Mesenchymal stem cell (in vitro differentiated cells and primary cell): Measurements from ENCODE around the gene USP30.

Experiments
- DNase-seq: peaks from one replicate; pipeline ENCODE4 v3.0.0-alpha.2; 2013
- H2AFZ ChIP-seq: one replicate; pipeline ENCODE4 v1.6.1; 2013; ENCODE audit warnings: low read depth, mild to moderate bottlenecking, control low read depth, inconsistent platforms, low read length, moderate library complexity
- H2AK5ac ChIP-seq: 2 replicates; pipeline ENCODE4 v1.6.1; 2013; ENCODE audit warnings: low read length, moderate library complexity, mild to moderate bottlenecking, inconsistent platforms; ENCODE audit not compliant: severe bottlenecking
- H2BK120ac ChIP-seq: one replicate; pipeline ENCODE4 v1.6.1; 2013; ENCODE audit warnings: low read depth, mild to moderate bottlenecking, inconsistent platforms, low read length, moderate library complexity
- H2BK12ac ChIP-seq, 2 experiments: one replicate each; pipeline ENCODE4 v1.6.1; 2013; ENCODE audit warnings: inconsistent platforms in 2 of 2, low read length in 2 of 2, mild to moderate bottlenecking in 2 of 2, moderate library complexity in 2 of 2, control low read depth in 1 of 2
- H2BK15ac ChIP-seq: one replicate; pipeline ENCODE4 v1.6.1; 2013; ENCODE audit warnings: mild to moderate bottlenecking, low read depth, inconsistent platforms; ENCODE audit not compliant: poor library complexity, severe bottlenecking
- H2BK5ac ChIP-seq: 2 replicates; pipeline ENCODE4 v1.6.1; 2013; ENCODE audit warnings: low read depth, mild to moderate bottlenecking, low read length, control low read depth, inconsistent platforms; ENCODE audit not compliant: poor library complexity, severe bottlenecking
- H3K14ac ChIP-seq, 2 experiments: one replicate each; pipeline ENCODE4 v1.6.1; 2013; ENCODE audit warnings: inconsistent platforms in 2 of 2, low read length in 2 of 2, control low read depth in 1 of 2, mild to moderate bottlenecking in 1 of 2, moderate library complexity in 1 of 2
- H3K18ac ChIP-seq, 2 experiments: one replicate each; pipeline ENCODE4 v1.6.1; 2013; ENCODE audit warnings: inconsistent platforms in 2 of 2, low read length in 2 of 2, control low read depth in 1 of 2, low read depth in 1 of 2, mild to moderate bottlenecking in 1 of 2
- H3K23ac ChIP-seq, 2 experiments: one replicate each; pipeline ENCODE4 v1.6.1; 2013; ENCODE audit warnings: inconsistent platforms in 2 of 2, low read length in 2 of 2, mild to moderate bottlenecking in 2 of 2, moderate library complexity in 2 of 2, control low read depth in 1 of 2
- H3K27ac ChIP-seq: 2 replicates; pipeline ENCODE4 v1.5.1; 2013; ENCODE audit warnings: mild to moderate bottlenecking, moderate library complexity, low read length, control low read depth, inconsistent platforms; ENCODE audit not compliant: poor library complexity, severe bottlenecking
- H3K27me3 ChIP-seq, 2 experiments: 2 replicates each; pipeline versions ENCODE4 v1.6.1 to v1.7.0; 2013; ENCODE audit warnings: low read length in 2 of 2, mild to moderate bottlenecking in 2 of 2, moderate library complexity in 2 of 2, control low read depth in 1 of 2, inconsistent platforms in 1 of 2; ENCODE audit not compliant: control insufficient read depth in 1 of 2, insufficient read depth in 1 of 2
- H3K36me3 ChIP-seq, 2 experiments: 2 replicates each; pipeline versions ENCODE4 v1.6.1 to v1.7.0; 2013; ENCODE audit warnings: low read length in 2 of 2, control low read depth in 1 of 2, inconsistent platforms in 1 of 2, low read depth in 1 of 2, mild to moderate bottlenecking in 1 of 2; ENCODE audit not compliant: insufficient read depth in 2 of 2, control insufficient read depth in 1 of 2
- H3K4ac ChIP-seq, 2 experiments: one replicate each; pipeline ENCODE4 v1.6.1; 2013; ENCODE audit warnings: inconsistent platforms in 2 of 2, low read length in 2 of 2, mild to moderate bottlenecking in 2 of 2, moderate library complexity in 2 of 2, control low read depth in 1 of 2, low read depth in 1 of 2
- H3K4me1 ChIP-seq: 2 replicates; pipeline ENCODE4 v1.6.1; 2013; ENCODE audit warnings: low read depth, low read length, control low read depth; ENCODE audit not compliant: control insufficient read depth, insufficient read depth
- H3K4me2 ChIP-seq: 2 replicates; pipeline ENCODE4 v1.6.1; 2013; ENCODE audit warnings: low read length, mild to moderate bottlenecking, inconsistent platforms; ENCODE audit not compliant: poor library complexity, severe bottlenecking
- H3K4me3 ChIP-seq, 2 experiments: 2 replicates each; pipeline versions ENCODE4 v1.5.1 to v1.7.0; 2013; ENCODE audit warnings: low read length in 2 of 2, mild to moderate bottlenecking in 2 of 2, control low read depth in 1 of 2, low read depth in 1 of 2; ENCODE audit not compliant: insufficient read depth in 1 of 2
- H3K79me1 ChIP-seq: replicated peaks from 2 replicates; pipeline ENCODE4 v1.6.1; 2013; ENCODE audit warnings: mild to moderate bottlenecking, control low read depth, low read length, inconsistent platforms; ENCODE audit not compliant: poor library complexity, severe bottlenecking
- H3K9ac ChIP-seq: 2 replicates; pipeline ENCODE4 v1.7.0; 2013; ENCODE audit warnings: mild to moderate bottlenecking, low read length, moderate library complexity
- H3K9me3 ChIP-seq: 2 replicates; pipeline ENCODE4 v1.7.0; 2013; ENCODE audit warnings: mild to moderate bottlenecking, low read length; ENCODE audit not compliant: control insufficient read depth
- H4K8ac ChIP-seq: one replicate; pipeline ENCODE4 v1.6.1; 2013; ENCODE audit warnings: inconsistent platforms, mild to moderate bottlenecking, low read length, moderate library complexity
- H4K91ac ChIP-seq: one replicate; pipeline ENCODE4 v1.6.1; 2013; ENCODE audit warnings: mild to moderate bottlenecking, low read length, inconsistent platforms
- WGBS: methylation state at CpG from one replicate; pipeline ENCODE4 v1.1.7; 2013; ENCODE audit warnings: mixed read lengths; 5-methylcytosine and 5-hydroxymethylcytosine counted together

Gene USP30

GRCh38 chr12:109056891-109057290, 4.5 kb downstream of the USP30 start:
- Histone ChIP-seq H3K4me3 (no peak overlapping the region), H4K8ac (no peak overlapping the region), H3K14ac (no peak overlapping the region), H3K4me1 (peaks cover 6% of the 10 kb centered on the region), H2BK12ac (no peak overlapping the region), H3K18ac (no peak overlapping the region), H3K9me3 (no peaks in the 10 kb centered on the region), H3K27ac (no peak overlapping the region), H2BK5ac (no peak overlapping the region), H3K79me1 (peaks cover 22% of the 10 kb centered on the region), H2BK15ac (no peak overlapping the region), H3K9ac (no peak overlapping the region), H3K4ac (no peak overlapping the region), H3K27me3 (no peaks in the 10 kb centered on the region), H2AK5ac (no peak overlapping the region), H3K36me3 (peaks cover 7 to 30% of the 10 kb centered on the region in 2 experiments), H3K23ac (no peak overlapping the region), H2BK120ac (no peak overlapping the region), H2AFZ (no peak overlapping the region), H3K4me2 (no peak overlapping the region), H4K91ac (no peak overlapping the region)
- WGBS, result 100% methylated on average over 2 of the region's 3 CpGs
- no peak for DNase-seq

GRCh38 chr12:109057376-109057775, 5.0 kb downstream of the USP30 start:
- H3K23ac ChIP-seq, result no peak overlapping the region
- H3K4ac ChIP-seq, result no peak overlapping the region
- no peak overlapping the region for H2AK5ac ChIP-seq
- H2BK15ac ChIP-seq, result no peak overlapping the region
- peaks cover 7 to 30% of the 10 kb centered on the region in 2 experiments for H3K36me3 ChIP-seq
- H3K27ac ChIP-seq, result no peak overlapping the region
- no peaks in the 10 kb centered on the region for H3K9me3 ChIP-seq
- H3K4me2 ChIP-seq, result no peak overlapping the region
- H3K27me3 ChIP-seq, result no peaks in the 10 kb centered on the region
- WGBS, result 97% methylated on average over 1 of the region's 1 CpG
- no peak overlapping the region for H2BK12ac ChIP-seq
- no peak overlapping the region for H2AFZ ChIP-seq
- H2BK5ac ChIP-seq, result no peak overlapping the region
- peaks cover 6% of the 10 kb centered on the region for H3K4me1 ChIP-seq
- no peak for DNase-seq
- H3K79me1 ChIP-seq, result peaks cover 21% of the 10 kb centered on the region
- no peak overlapping the region for H3K18ac ChIP-seq
- H4K91ac ChIP-seq, result no peak overlapping the region
- no peak overlapping the region for H3K4me3 ChIP-seq
- no peak overlapping the region for H2BK120ac ChIP-seq
- no peak overlapping the region for H3K9ac ChIP-seq
- no peak overlapping the region for H3K14ac ChIP-seq
- H4K8ac ChIP-seq, result no peak overlapping the region

GRCh38 chr12:109058773-109059172, 6.4 kb downstream of the USP30 start:
- Histone ChIP-seq H3K23ac (no peak overlapping the region), H3K79me1 (peaks cover 11% of the 10 kb centered on the region), H4K91ac (no peak overlapping the region), H3K9me3 (no peaks in the 10 kb centered on the region), H3K4me1 (no peaks in the 10 kb centered on the region), H2BK15ac (no peak overlapping the region), H3K9ac (no peak overlapping the region), H3K36me3 (peaks cover 11 to 39% of the 10 kb centered on the region in 2 experiments), H3K18ac (no peak overlapping the region), H3K4me3 (no peak overlapping the region), H2BK120ac (no peak overlapping the region), H2BK12ac (no peak overlapping the region), H3K27me3 (no peaks in the 10 kb centered on the region), H4K8ac (no peak overlapping the region), H2BK5ac (no peak overlapping the region), H3K14ac (no peak overlapping the region), H3K4ac (no peak overlapping the region), H3K4me2 (no peak overlapping the region), H3K27ac (no peak overlapping the region), H2AFZ (no peak overlapping the region), H2AK5ac (no peak overlapping the region)
- DNase-seq, result no peak
- WGBS, result 96% methylated on average over 6 of the region's 6 CpGs

- no peak overlapping the region for H2BK15ac ChIP-seq
- no peak overlapping the region for H4K91ac ChIP-seq
- no peak overlapping the region for H3K27ac ChIP-seq
- H2BK12ac ChIP-seq, result no peak overlapping the region
- no peak overlapping the region for H2BK120ac ChIP-seq
- no peak overlapping the region for H3K4me3 ChIP-seq
- H4K8ac ChIP-seq, result no peak overlapping the region
- H3K79me1 ChIP-seq, result peaks cover 3% of the 10 kb centered on the region
- WGBS, result 76% methylated on average over 1 of the region's 3 CpGs
- H3K27me3 ChIP-seq, result no peaks in the 10 kb centered on the region
- no peak overlapping the region for H3K4me2 ChIP-seq
- no peak overlapping the region for H3K14ac ChIP-seq
- H3K4me1 ChIP-seq, result peaks cover 6% of the 10 kb centered on the region
- H3K9me3 ChIP-seq, result no peaks in the 10 kb centered on the region
- no peak overlapping the region for H3K18ac ChIP-seq
- no peak overlapping the region for H3K4ac ChIP-seq
- no peak overlapping the region for H3K9ac ChIP-seq
- peaks cover 19 to 56% of the 10 kb centered on the region in 2 experiments for H3K36me3 ChIP-seq
- H3K23ac ChIP-seq, result no peak overlapping the region
- H2BK5ac ChIP-seq, result no peak overlapping the region
- no peak overlapping the region for H2AK5ac ChIP-seq
- no peak overlapping the region for H2AFZ ChIP-seq
- no peak for DNase-seq
These were observed 11.8 kb downstream of the USP30 start for GRCh38 chr12:109064143-109064542.
